Astrocyte of the hippocampus (primary cell): ENCODE results near the gene WWC2.
A peak's percentile ranks its signal among the peaks of the same experiment; 100 is the strongest.
"Not testable (repeated sequence)": the region's sequence is repeated elsewhere in the genome, so short reads cannot be mapped to it uniquely, and the experiment has no call there.

ENCODE experiments used
- DNase-seq: peaks from one replicate; pipeline ENCODE4 v3.0.0; 2011; ENCODE audit warnings: low read depth, low spot score

The WWC2 gene

GRCh38 chr4:183299464-183299863 is 200.4 kb downstream of the WWC2 start:
- no peak for DNase-seq

- DNase-seq = peak; percentile 64
These were observed 201.0 kb downstream of the WWC2 start for GRCh38 chr4:183300070-183300469.

- DNase-seq = no peak
These were observed 201.6 kb downstream of the WWC2 start for GRCh38 chr4:183300655-183301054.

- DNase-seq = no peak
These were observed 204.2 kb downstream of the WWC2 start for GRCh38 chr4:183303301-183303700.

GRCh38 chr4:183304067-183304466 is 205.0 kb downstream of the WWC2 start:
- DNase-seq = no peak

GRCh38 chr4:183304538-183304937 is 205.5 kb downstream of the WWC2 start:
- DNase-seq = no peak

GRCh38 chr4:183306811-183307210 is 207.8 kb downstream of the WWC2 start:
- no peak for DNase-seq

GRCh38 chr4:183312841-183313240 is 213.8 kb downstream of the WWC2 start:
- DNase-seq = no peak

- no peak for DNase-seq
These were observed 215.3 kb downstream of the WWC2 start for GRCh38 chr4:183314336-183314735.

GRCh38 chr4:183314806-183315205 is 215.7 kb downstream of the WWC2 start:
- no peak for DNase-seq

GRCh38 chr4:183318656-183319055 is 219.6 kb downstream of the WWC2 start:
- DNase-seq = no peak

- DNase-seq = no peak
These were observed 221.4 kb downstream of the WWC2 start, which contains the start of gene CLDN22 for GRCh38 chr4:183320211-183321059. CLDN22 (minus strand) TSS chr4:183320276; CDS start chr4:183320218, 58 bp downstream.

GRCh38 chr4:183321079-183321478 is 222.0 kb downstream of the WWC2 start:
- peak; percentile 60 for DNase-seq

GRCh38 chr4:183321516-183321915 is 222.5 kb downstream of the WWC2 start:
- DNase-seq = no peak

- no peak for DNase-seq
These were observed 223.3 kb downstream of the WWC2 start, which contains the start of gene CLDN24 for GRCh38 chr4:183322326-183322725. CLDN24 (minus strand) TSS chr4:183322426; CDS start chr4:183322426, 0 bp downstream.

- DNase-seq = no peak
These were observed 224.2 kb downstream of the WWC2 start for GRCh38 chr4:183323295-183323694.

GRCh38 chr4:183324056-183324455 is 225.0 kb downstream of the WWC2 start:
- not testable (repeated sequence) for DNase-seq

GRCh38 chr4:183324619-183325018 is 225.6 kb downstream of the WWC2 start:
- no peak for DNase-seq

- DNase-seq = not testable (repeated sequence)
These were observed 227.3 kb downstream of the WWC2 start for GRCh38 chr4:183326387-183326786.

- DNase-seq = no peak
These were observed 227.8 kb downstream of the WWC2 start for GRCh38 chr4:183326853-183327252.

GRCh38 chr4:183327827-183328226 is 228.8 kb downstream of the WWC2 start:
- no peak for DNase-seq

- peak; percentile 28 for DNase-seq
These were observed 229.8 kb downstream of the WWC2 start for GRCh38 chr4:183328832-183329231.

- DNase-seq = no peak
These were observed 230.2 kb downstream of the WWC2 start for GRCh38 chr4:183329244-183329643.
